Liver (tissue), 9 donors: ENCODE data around the gene NDST1. TPM values are rescaled to one million over a fixed set of nuclear protein-coding genes. Genes with fewer than 3 reads are reported as not detected.

ENCODE experiments used
- DNase-seq: peaks from one replicate; pipeline ENCODE4 v3.0.0-alpha.2; 2017; ENCODE audit warnings: low spot score
- H3K27ac ChIP-seq, 2 donors: one replicate each; pipeline ENCODE4 v1.7.0; 2013; ENCODE audit warnings: inconsistent platforms in 2 of 2, low read length in 2 of 2, control low read depth in 1 of 2, low read depth in 1 of 2, mild to moderate bottlenecking in 1 of 2
- H3K27me3 ChIP-seq, 4 donors: one replicate each; pipeline versions ENCODE4 v1.6.1 to v1.7.0; 2013; ENCODE audit warnings: low read length in 3 of 4, inconsistent platforms in 1 of 4, mild to moderate bottlenecking in 1 of 4, moderate library complexity in 1 of 4; ENCODE audit not compliant: control insufficient read depth in 4 of 4, insufficient read depth in 4 of 4
- H3K36me3 ChIP-seq, 4 donors: one replicate each; pipeline versions ENCODE4 v1.6.1 to v1.7.0; 2013; ENCODE audit warnings: low read length in 3 of 4, mild to moderate bottlenecking in 3 of 4, low read depth in 1 of 4, moderate library complexity in 1 of 4; ENCODE audit not compliant: control insufficient read depth in 4 of 4, insufficient read depth in 3 of 4
- H3K4me1 ChIP-seq, 4 donors: one replicate each; pipeline versions ENCODE4 v1.6.1 to v1.7.0; 2013; ENCODE audit warnings: low read length in 3 of 4, mild to moderate bottlenecking in 3 of 4, moderate library complexity in 1 of 4; ENCODE audit not compliant: control insufficient read depth in 4 of 4, insufficient read depth in 4 of 4
- H3K4me3 ChIP-seq, 3 donors: one replicate each; pipeline versions ENCODE4 v1.6.1 to v1.7.0; 2013; ENCODE audit warnings: low read length in 3 of 3, control low read depth in 1 of 3, low read depth in 1 of 3, mild to moderate bottlenecking in 1 of 3
- H3K9ac ChIP-seq, 2 donors: one replicate each; pipeline ENCODE4 v1.7.0; 2013; ENCODE audit warnings: low read length in 2 of 2, mild to moderate bottlenecking in 2 of 2, moderate library complexity in 2 of 2, control low read depth in 1 of 2, low read depth in 1 of 2
- H3K9me3 ChIP-seq, 4 donors: one replicate each; pipeline versions ENCODE4 v1.6.1 to v1.7.0; 2013; ENCODE audit warnings: low read length in 3 of 4; ENCODE audit not compliant: control insufficient read depth in 4 of 4
- EGR1 ChIP-seq, 2 donors: IDR thresholded peaks; 2 replicates each; pipeline ENCODE4 v1.6.1; 2016 to 2018; ENCODE audit warnings: antibody characterized with exemption in 2 of 2, low read depth in 2 of 2
- FOXA1 ChIP-seq: IDR thresholded peaks from 2 replicates; pipeline ENCODE4 v1.6.1; 2016; ENCODE audit warnings: antibody characterized with exemption
- FOXA2 ChIP-seq: IDR thresholded peaks from 2 replicates; pipeline ENCODE4 v1.6.1; 2016; ENCODE audit warnings: antibody characterized with exemption
- GABPA ChIP-seq, 2 donors: IDR thresholded peaks in 1 of 2; conservative IDR thresholded peaks in 1 of 2; 2 replicates each; pipeline ENCODE4 v1.6.1; 2016; ENCODE audit warnings: antibody characterized with exemption in 2 of 2, mild to moderate bottlenecking in 1 of 2, moderate library complexity in 1 of 2
- HNF4A ChIP-seq, 2 donors: conservative IDR thresholded peaks; 2 replicates each; pipeline ENCODE4 v1.6.1; 2016; ENCODE audit warnings: antibody characterized with exemption in 2 of 2, mild to moderate bottlenecking in 2 of 2
- HNF4G ChIP-seq: IDR thresholded peaks from 2 replicates; pipeline ENCODE4 v1.6.1; 2016; ENCODE audit warnings: antibody characterized with exemption
- JUND ChIP-seq, 2 donors: IDR thresholded peaks; 2 replicates each; pipeline ENCODE4 v1.6.1; 2016; ENCODE audit warnings: antibody characterized with exemption in 2 of 2
- NR2F2 ChIP-seq: IDR thresholded peaks from 2 replicates; pipeline ENCODE4 v1.6.1; 2016; ENCODE audit warnings: antibody characterized with exemption
- RAD21 ChIP-seq, 2 donors: IDR thresholded peaks; 2 replicates each; pipeline ENCODE4 v1.6.1; 2016; ENCODE audit warnings: antibody characterized with exemption in 2 of 2, mild to moderate bottlenecking in 2 of 2
- RXRA ChIP-seq, 2 donors: IDR thresholded peaks; 2 replicates each; pipeline ENCODE4 v1.6.1; 2017 to 2018; ENCODE audit warnings: antibody characterized with exemption in 2 of 2, mild to moderate bottlenecking in 1 of 2
- SP1 ChIP-seq: IDR thresholded peaks from 2 replicates; pipeline ENCODE4 v1.6.1; 2018; ENCODE audit warnings: antibody characterized with exemption, mild to moderate bottlenecking
- TAF1 ChIP-seq: conservative IDR thresholded peaks from 2 replicates; pipeline ENCODE4 v1.6.1; 2016; ENCODE audit warnings: antibody characterized with exemption, mild to moderate bottlenecking
- YY1 ChIP-seq: IDR thresholded peaks from 2 replicates; pipeline ENCODE4 v1.6.1; 2016; ENCODE audit warnings: antibody characterized with exemption, mild to moderate bottlenecking
- WGBS: extraction: QIAGEN DNeasy Blood & Tissue Kit; methylation state at CpG from one replicate; pipeline ENCODE4 v1.1.7; 2013; 5-methylcytosine and 5-hydroxymethylcytosine counted together
- polyA plus RNA-seq, 2 donors: library from polyadenylated mRNA; stranded (reverse) in 1 of 2; unstranded in 1 of 2; fragments of 200-250 nt in 1 of 2; fragments of >200 nt in 1 of 2; fragmentation: Nextera tagmentation in 1 of 2; extraction: Ambion mirVana in 1 of 2; gene quantifications; one replicate each; pipeline versions ENCODE4 v1.2.1 to v1.2.3, GENCODE V29; 2013 to 2015
- total RNA-seq, 2 donors: library from RNA; depleted of rRNA; stranded (reverse); fragments of >200 nt; gene quantifications; one replicate each; pipeline ENCODE4 v1.2.3, GENCODE V29; 2014
- TF ChIP-seq, protein P1 (sequence below): IDR thresholded peaks from 2 replicates; pipeline ENCODE4 v1.6.1; 2016; ENCODE audit warnings: antibody characterized with exemption, mild to moderate bottlenecking
- TF ChIP-seq, protein P2 (sequence below): IDR thresholded peaks from 2 replicates; pipeline ENCODE4 v1.6.1; 2016; ENCODE audit warnings: antibody characterized with exemption
- TF ChIP-seq, protein P3 (sequence below): IDR thresholded peaks from 2 replicates; pipeline ENCODE4 v1.6.1; 2016; ENCODE audit warnings: antibody characterized with exemption
- TF ChIP-seq, protein P4 (sequence below): IDR thresholded peaks from 2 replicates; pipeline ENCODE4 v1.6.1; 2016; ENCODE audit warnings: antibody characterized with exemption
- TF ChIP-seq, protein P5 (sequence below): fragments of 150-350 bp; IDR thresholded peaks from 2 replicates; pipeline ENCODE4 v1.5.1; 2017; ENCODE audit warnings: improper control_type of control experiment, low read depth, low read length; ENCODE audit not compliant: missing input control
- donor health status: healthy.
- donor health status: healthy.
- donor health status: healthy.
- donor health status: healthy.
- donor health status: healthy.

NDST1 gene
- total and polyA plus RNA-seq, 4 donors: 10.3 to 103 (median 39.0) TPM

DNA sequence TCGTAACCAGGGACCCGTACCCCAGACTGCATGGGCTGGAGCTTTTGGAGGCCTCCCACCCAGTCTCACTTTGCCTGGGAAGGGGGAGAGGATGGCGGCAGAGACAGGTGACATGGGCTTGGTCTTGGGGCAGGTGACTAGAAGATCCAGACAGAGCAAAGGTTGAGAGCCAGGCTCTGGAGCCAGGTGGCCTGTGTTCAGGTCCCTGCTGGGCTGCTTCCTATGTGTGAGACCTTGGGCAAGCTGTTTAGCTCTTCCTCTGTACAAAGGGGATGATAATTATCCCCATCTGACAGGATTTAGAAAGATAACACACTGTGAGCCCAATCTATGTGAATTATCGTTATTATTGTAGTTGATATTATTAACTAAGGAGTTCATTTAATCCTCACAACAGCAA is 16.1 kb upstream of the NDST1 start (continued):
- TF ChIP-seq, protein P1, sequence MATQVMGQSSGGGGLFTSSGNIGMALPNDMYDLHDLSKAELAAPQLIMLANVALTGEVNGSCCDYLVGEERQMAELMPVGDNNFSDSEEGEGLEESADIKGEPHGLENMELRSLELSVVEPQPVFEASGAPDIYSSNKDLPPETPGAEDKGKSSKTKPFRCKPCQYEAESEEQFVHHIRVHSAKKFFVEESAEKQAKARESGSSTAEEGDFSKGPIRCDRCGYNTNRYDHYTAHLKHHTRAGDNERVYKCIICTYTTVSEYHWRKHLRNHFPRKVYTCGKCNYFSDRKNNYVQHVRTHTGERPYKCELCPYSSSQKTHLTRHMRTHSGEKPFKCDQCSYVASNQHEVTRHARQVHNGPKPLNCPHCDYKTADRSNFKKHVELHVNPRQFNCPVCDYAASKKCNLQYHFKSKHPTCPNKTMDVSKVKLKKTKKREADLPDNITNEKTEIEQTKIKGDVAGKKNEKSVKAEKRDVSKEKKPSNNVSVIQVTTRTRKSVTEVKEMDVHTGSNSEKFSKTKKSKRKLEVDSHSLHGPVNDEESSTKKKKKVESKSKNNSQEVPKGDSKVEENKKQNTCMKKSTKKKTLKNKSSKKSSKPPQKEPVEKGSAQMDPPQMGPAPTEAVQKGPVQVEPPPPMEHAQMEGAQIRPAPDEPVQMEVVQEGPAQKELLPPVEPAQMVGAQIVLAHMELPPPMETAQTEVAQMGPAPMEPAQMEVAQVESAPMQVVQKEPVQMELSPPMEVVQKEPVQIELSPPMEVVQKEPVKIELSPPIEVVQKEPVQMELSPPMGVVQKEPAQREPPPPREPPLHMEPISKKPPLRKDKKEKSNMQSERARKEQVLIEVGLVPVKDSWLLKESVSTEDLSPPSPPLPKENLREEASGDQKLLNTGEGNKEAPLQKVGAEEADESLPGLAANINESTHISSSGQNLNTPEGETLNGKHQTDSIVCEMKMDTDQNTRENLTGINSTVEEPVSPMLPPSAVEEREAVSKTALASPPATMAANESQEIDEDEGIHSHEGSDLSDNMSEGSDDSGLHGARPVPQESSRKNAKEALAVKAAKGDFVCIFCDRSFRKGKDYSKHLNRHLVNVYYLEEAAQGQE: no peak
- TF ChIP-seq, protein P2, sequence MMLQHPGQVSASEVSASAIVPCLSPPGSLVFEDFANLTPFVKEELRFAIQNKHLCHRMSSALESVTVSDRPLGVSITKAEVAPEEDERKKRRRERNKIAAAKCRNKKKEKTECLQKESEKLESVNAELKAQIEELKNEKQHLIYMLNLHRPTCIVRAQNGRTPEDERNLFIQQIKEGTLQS: no peak

DNA sequence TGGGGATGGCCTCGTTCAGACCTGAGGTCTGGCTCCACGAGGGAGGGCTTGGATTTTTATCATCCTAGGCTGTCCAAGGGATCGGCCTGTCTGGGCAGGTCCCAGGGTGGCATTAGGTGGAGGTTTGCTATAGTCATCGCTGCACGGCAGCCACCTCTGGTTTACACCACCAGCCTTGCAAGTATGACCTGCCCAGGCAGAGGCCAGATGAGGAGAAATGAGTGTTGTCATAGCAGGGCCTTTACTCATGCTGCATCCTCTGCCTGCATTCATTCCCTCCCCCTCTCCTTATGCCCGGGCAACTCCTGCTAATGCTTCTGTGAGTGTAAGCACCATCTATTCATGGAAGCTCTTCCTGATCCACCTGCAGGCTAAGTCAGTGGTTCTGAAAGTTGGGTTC is 15.3 kb upstream of the NDST1 start:
- Histone ChIP-seq H3K27ac (no peak overlapping the region), H3K4me1 (peaks cover 23 to 70% (median 68%) of the 10 kb centered on the region in 4 donors), H3K4me3 (no peak overlapping the region), H3K9ac (no peak overlapping the region), H3K9me3 (no peaks in the 10 kb centered on the region), H3K27me3 (no peaks in the 10 kb centered on the region), H3K36me3 (peaks cover 4 to 22% (median 14%) of the 10 kb centered on the region in 4 donors)
- WGBS: 65% methylated on average over 6 of the region's 6 CpGs
- DNase-seq: no peak
- TF ChIP-seq RXRA (IDR thresholded peaks at IDR 0.05) (no peak), FOXA1 (no peak), FOXA2 (no peak), GABPA (IDR thresholded peaks at IDR 0.05 in 1 of 2, conservative IDR thresholded peaks at IDR 0.05 in 1 of 2) (no peak), RAD21 (IDR thresholded peaks at IDR 0.05) (no peak), SP1 (no peak), HNF4G (no peak), TAF1 (no peak), EGR1 (IDR thresholded peaks at IDR 0.05; ENCODE audit: low read depth in 2 of 2) (no peak), YY1 (no peak), JUND (IDR thresholded peaks at IDR 0.05) (no peak), HNF4A (conservative IDR thresholded peaks at IDR 0.05) (no peak), NR2F2 (no peak)
- TF ChIP-seq, protein P2: no peak
- TF ChIP-seq, protein P3, sequence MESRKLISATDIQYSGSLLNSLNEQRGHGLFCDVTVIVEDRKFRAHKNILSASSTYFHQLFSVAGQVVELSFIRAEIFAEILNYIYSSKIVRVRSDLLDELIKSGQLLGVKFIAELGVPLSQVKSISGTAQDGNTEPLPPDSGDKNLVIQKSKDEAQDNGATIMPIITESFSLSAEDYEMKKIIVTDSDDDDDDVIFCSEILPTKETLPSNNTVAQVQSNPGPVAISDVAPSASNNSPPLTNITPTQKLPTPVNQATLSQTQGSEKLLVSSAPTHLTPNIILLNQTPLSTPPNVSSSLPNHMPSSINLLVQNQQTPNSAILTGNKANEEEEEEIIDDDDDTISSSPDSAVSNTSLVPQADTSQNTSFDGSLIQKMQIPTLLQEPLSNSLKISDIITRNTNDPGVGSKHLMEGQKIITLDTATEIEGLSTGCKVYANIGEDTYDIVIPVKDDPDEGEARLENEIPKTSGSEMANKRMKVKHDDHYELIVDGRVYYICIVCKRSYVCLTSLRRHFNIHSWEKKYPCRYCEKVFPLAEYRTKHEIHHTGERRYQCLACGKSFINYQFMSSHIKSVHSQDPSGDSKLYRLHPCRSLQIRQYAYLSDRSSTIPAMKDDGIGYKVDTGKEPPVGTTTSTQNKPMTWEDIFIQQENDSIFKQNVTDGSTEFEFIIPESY: no peak
- TF ChIP-seq, protein P1: no peak
- TF ChIP-seq, protein P4, sequence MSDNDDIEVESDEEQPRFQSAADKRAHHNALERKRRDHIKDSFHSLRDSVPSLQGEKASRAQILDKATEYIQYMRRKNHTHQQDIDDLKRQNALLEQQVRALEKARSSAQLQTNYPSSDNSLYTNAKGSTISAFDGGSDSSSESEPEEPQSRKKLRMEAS: no peak
- TF ChIP-seq, protein P5, sequence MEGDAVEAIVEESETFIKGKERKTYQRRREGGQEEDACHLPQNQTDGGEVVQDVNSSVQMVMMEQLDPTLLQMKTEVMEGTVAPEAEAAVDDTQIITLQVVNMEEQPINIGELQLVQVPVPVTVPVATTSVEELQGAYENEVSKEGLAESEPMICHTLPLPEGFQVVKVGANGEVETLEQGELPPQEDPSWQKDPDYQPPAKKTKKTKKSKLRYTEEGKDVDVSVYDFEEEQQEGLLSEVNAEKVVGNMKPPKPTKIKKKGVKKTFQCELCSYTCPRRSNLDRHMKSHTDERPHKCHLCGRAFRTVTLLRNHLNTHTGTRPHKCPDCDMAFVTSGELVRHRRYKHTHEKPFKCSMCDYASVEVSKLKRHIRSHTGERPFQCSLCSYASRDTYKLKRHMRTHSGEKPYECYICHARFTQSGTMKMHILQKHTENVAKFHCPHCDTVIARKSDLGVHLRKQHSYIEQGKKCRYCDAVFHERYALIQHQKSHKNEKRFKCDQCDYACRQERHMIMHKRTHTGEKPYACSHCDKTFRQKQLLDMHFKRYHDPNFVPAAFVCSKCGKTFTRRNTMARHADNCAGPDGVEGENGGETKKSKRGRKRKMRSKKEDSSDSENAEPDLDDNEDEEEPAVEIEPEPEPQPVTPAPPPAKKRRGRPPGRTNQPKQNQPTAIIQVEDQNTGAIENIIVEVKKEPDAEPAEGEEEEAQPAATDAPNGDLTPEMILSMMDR: no peak
